Activated T-helper 9 cell treated with anti-CD3 and anti-CD28 coated beads, Interleukin-2, amount 50 U/mL, for 16 hours (primary cell): Measurements from ENCODE around the gene APOBEC3C.
"Not testable (repeated sequence)": the region's sequence is repeated elsewhere in the genome, so short reads cannot be mapped to it uniquely, and the experiment has no call there.

Source experiments
- DNase-seq: peaks from one replicate; pipeline ENCODE4 v3.0.0-alpha.2; 2020; ENCODE audit warnings: low read depth

The APOBEC3C gene

DNA sequence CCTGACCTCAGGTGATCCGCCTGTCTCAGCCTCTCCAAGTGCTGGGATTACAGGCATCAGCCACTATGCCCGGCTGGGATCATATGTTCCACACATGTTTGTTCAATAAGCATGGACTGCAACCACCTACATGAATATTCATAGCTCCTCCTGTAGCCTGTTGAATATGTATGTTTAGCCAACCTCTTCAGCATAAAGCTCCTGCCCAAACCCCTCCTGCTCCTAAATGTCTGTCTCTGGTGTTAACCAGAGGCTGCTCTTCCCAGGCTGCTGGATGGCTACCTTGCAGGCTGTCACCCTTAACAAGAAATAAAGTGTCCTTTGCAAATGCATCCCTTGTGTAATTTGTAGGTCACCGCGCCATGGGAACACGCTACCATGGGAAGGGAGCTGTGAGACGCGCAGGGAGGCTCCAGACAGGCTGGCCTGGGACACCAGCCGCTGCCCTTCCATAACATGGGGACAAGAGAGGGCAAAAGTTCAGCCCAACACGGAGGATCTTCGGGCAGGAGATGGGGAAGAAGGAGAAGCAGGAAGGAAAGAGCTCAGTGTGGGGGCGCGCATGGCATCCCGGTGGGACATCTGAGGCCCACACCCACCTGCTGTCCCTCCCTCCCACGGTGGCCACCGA, 6.1 kb downstream of the APOBEC3C start:
- not testable (repeated sequence) for DNase-seq

DNA sequence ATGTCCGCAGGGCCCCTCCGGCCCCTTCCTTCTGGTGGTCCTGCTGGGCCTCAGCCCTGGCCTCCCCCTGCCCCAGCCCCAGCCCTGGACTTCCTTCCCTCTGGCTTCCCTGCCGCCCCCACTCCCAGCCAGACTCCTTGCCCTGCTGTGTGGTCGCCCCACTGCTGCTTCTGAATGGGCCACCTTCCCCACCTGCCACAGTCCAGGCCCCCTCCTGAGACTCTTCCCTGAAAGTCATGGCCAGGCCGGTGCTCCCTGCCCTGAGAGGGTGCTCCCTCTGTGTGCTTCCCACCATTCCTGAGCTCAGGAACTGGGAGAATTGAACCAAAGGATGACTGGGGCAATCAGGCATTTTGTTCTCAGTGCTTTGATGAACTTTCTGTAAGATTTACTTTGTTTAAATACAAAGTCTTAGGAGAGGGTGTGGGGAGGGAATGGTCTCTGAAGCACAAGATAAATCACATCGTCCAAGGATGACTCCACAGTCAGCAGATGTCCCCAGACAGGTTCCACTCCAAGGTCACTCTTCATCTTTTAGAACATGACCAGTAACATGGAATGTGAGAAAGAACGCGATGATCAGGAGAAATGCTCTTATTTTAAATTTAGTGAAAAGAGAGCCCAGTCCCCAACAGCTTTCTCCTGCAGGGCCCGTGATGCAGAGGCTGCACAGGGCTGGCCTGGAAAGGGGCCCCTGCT, 7.6 kb downstream of the APOBEC3C start:
- no peak for DNase-seq

GRCh38 chr22:39024519-39025308, 10.7 kb downstream of the APOBEC3C start:
- no peak for DNase-seq

- no peak for DNase-seq
Observed at GRCh38 chr22:39026509-39027150, 12.6 kb downstream of the APOBEC3C start.

GRCh38 chr22:39027717-39028116, 13.7 kb downstream of the APOBEC3C start:
- DNase-seq, result no peak

- DNase-seq, result no peak
Observed at GRCh38 chr22:39028281-39028680, 14.2 kb downstream of the APOBEC3C start.

GRCh38 chr22:39029227-39029626, 15.2 kb downstream of the APOBEC3C start:
- no peak for DNase-seq

GRCh38 chr22:39030705-39031104, 16.6 kb downstream of the APOBEC3C start:
- no peak for DNase-seq

DNA sequence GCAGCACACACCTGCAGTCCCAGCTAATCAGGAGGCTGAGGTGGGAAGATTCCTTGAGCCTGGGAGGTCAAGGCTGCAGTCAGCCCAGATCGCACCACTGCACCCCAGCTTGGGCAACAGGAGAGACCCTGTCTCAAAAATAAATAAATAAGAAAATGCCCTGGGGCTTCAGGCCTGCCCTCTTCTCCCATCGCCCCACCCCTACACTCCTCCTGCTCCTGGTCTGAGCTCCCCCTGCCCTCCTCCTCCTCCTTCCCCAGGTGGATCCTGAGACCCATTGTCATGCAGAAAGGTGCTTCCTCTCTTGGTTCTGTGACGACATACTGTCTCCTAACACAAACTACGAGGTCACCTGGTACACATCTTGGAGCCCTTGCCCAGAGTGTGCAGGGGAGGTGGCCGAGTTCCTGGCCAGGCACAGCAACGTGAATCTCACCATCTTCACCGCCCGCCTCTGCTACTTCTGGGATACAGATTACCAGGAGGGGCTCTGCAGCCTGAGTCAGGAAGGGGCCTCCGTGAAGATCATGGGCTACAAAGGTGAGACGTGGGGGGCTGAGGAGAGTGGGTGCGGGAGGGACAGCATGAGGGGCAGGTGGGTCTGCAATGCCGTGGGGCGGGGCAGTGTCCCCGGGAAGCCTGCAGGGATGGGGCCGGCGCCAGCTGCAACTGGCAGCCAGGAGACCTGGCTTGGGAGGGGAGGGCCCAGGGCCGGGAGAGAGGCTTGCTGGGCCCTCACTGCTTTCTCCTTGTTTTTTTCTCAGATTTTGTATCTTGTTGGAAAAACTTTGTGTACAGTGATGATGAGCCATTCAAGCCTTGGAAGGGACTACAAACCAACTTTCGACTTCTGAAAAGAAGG, 17.6 kb downstream of the APOBEC3C start:
- not testable (repeated sequence) for DNase-seq

- DNase-seq, result not testable (repeated sequence)
Observed at GRCh38 chr22:39037071-39037470, 23.0 kb downstream of the APOBEC3C start.

GRCh38 chr22:39039306-39040126, 25.5 kb downstream of the APOBEC3C start:
- no peak for DNase-seq

DNA sequence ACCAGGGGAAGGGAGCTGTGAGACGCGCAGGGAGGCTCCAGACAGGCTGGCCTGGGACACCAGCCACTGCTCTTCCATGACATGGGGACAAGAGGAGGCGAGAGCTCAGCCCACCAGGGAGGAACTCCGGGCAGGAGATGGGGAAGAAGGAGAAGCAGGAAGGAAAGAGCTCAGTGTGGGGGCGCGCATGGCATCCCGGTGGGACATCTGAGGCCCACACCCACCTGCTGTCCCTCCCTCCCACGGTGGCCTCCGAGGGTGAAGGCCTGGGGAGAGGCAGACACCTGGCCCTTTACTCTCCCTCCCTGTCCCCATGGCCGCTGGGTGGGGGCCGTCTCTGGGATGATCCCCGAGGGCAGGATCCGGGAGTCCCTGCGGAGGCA, 26.1 kb downstream of the APOBEC3C start:
- DNase-seq, result not testable (repeated sequence)

GRCh38 chr22:39040538-39041296, 26.7 kb downstream of the APOBEC3C start, which contains the start of gene APOBEC3F:
APOBEC3F (plus strand) TSS chr22:39040864; CDS start chr22:39040961, 97 bp downstream.
- peak; percentile 60 for DNase-seq

GRCh38 chr22:39041908-39042307, 27.9 kb downstream of the APOBEC3C start:
- no peak for DNase-seq

GRCh38 chr22:39043063-39043462, 29.0 kb downstream of the APOBEC3C start:
- not testable (repeated sequence) for DNase-seq

DNA sequence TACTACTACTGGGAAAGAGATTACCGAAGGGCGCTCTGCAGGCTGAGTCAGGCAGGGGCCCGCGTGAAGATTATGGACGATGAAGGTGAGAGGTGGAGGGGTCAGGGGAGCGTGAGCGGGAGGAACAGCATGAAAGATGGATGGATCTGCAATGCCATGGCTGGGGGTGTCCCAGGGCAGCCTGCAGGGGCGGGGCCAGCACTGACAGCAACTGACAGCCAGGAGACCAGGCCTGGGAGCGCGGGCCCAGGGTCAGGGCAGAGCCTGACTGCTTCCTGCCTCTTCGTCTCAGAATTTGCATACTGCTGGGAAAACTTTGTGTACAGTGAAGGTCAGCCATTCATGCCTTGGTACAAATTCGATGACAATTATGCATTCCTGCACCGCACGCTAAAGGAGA, 31.1 kb downstream of the APOBEC3C start:
- DNase-seq, result not testable (repeated sequence)

DNA sequence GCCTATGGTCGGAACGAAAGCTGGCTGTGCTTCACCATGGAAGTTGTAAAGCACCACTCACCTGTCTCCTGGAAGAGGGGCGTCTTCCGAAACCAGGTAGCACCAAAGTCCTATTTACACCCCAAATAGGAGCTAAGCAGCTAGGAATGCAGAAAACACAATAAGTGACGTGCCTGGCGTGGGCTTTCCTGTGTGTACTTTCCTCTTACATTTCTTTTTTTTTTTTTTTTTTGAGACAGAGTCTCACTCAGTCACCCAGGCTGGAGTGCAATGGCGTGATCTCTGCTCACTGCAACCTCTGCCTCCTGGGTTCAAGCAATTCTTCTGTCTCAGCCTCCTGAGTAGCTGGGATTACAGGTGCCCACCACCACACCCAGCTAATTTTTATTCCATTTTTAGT, 35.4 kb downstream of the APOBEC3C start:
- not testable (repeated sequence) for DNase-seq

DNA sequence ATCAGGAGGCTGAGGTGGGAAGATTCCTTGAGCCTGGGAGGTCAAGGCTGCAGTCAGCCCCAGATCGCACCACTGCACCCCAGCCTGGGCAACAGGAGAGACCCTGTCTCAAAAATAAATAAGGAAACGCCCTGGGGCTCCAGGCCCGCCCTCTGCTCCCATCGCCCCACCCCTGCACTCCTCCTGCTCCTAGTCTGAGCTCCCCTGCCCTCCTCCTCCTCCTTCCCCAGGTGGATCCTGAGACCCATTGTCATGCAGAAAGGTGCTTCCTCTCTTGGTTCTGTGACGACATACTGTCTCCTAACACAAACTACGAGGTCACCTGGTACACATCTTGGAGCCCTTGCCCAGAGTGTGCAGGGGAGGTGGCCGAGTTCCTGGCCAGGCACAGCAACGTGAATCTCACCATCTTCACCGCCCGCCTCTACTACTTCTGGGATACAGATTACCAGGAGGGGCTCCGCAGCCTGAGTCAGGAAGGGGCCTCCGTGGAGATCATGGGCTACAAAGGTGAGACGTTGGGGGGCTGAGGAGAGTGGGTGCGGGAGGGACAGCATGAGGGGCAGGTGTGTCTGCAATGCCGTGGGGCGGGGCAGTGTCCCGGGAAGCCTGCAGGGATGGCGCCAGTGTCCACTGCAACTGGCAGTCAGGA, 37.9 kb downstream of the APOBEC3C start:
- DNase-seq, result not testable (repeated sequence)

GRCh38 chr22:39055658-39056057, 41.6 kb downstream of the APOBEC3C start:
- DNase-seq, result no peak
